Choroid plexus epithelial cell (primary cell): ENCODE measurements around the gene CLDND1.

Experiments used
- DNase-seq: peaks from one replicate; pipeline ENCODE4 v3.0.0-alpha.2; 2010; ENCODE audit warnings: low read depth
- H3K4me3 ChIP-seq: 2 replicates; pipeline ENCODE4 v1.5.1; 2011; ENCODE audit warnings: low read depth, mild to moderate bottlenecking, control low read depth, low read length, moderate library complexity
- CTCF ChIP-seq: conservative IDR thresholded peaks from 2 replicates; pipeline ENCODE4 v1.5.1; 2011; ENCODE audit warnings: low read depth, mild to moderate bottlenecking, control low read depth, inconsistent platforms, low read length, moderate library complexity

Gene CLDND1

DNA sequence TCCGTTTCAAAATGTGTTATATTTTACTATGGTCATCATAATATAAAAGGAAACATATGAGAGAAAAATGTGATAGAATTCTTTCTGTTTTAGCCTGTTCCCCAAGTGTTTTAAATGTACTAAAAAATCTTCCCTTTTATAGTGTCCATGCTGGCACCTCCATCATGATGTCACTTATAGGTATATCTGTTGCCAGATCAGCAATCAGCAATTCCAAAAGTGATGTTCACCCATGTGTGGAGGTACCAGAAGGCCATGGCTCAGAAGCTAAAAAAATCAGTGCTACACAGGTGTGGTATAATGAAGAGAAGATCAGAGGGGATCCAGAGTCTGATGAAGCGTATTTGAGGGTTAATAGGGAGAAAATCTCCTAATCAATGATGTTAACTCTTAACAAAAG lies 8.0 kb upstream of the CLDND1 start:
- no peak for TF ChIP-seq CTCF
- no peak overlapping the region for H3K4me3 ChIP-seq
- no peak for DNase-seq

- TF ChIP-seq CTCF: no peak
- H3K4me3 ChIP-seq: no peak overlapping the region
Observed at GRCh38 chr3:98529856-98530459, 7.3 kb upstream of the CLDND1 start.

DNA sequence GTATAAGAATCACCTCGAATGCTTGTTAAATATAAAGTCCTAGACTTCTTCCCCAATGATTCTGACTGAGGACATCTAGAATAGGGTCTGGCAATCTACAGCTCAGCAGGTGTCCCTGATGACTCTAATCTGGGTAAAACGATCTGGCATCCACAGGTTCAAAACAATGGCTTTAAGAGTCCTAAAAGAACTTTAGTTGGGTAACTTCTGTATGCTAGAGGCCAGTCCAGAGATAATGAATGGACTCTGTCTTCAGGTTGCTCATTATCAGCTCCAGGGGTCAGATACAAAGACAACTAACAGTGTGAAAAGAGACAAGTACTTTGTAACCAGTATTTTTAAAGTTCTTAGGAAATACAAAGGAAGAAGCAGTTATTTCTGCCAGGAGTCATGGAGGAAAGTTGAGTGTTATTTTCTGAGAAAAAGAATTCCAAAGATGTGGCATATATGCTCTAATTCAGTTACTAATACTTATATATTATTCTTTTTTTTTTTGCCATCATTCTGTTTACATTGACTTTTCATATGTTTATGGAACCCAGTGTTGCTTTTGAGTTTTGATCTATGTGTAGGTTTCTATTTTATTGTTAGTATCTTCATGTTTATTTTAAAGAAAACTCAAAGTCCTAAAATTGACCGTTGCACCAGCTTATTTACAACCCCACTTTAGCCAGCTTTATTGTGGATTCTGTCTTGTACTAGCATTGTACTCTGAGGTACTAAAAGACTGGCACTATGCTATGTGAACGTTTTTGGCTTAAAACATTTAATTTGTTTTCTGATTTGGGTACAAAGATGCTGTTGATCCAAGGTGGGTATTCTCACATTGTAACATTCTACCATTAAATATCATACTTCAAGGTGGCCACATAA lies 6.0 kb upstream of the CLDND1 start:
- H3K4me3 ChIP-seq: no peak overlapping the region
- no peak for TF ChIP-seq CTCF
- DNase-seq: no peak

More at GRCh38 chr3:98529856-98530459, 7.3 kb upstream of the CLDND1 start:
- DNase-seq: no peak

DNA sequence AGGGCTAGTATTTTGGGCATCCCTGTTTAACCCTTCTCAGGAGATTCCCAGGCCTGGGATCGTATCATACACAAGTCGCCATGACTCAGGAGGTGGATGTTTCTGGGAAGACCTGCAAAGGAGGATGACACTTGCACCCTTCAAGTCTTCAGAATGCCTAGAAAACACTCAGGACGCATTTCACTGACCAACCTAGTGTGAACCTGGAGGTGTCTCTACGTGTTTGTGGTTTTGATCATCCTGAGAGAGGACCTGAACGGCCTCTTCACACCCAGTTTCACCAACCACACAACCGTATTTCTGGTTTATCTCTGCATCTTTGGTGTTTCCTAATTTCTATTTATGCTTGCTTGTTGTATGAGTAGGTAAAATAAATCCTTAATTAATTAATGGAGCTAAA lies 2.8 kb upstream of the CLDND1 start:
- TF ChIP-seq CTCF: no peak
- no peak for DNase-seq
- H3K4me3 ChIP-seq: no peak overlapping the region

DNA sequence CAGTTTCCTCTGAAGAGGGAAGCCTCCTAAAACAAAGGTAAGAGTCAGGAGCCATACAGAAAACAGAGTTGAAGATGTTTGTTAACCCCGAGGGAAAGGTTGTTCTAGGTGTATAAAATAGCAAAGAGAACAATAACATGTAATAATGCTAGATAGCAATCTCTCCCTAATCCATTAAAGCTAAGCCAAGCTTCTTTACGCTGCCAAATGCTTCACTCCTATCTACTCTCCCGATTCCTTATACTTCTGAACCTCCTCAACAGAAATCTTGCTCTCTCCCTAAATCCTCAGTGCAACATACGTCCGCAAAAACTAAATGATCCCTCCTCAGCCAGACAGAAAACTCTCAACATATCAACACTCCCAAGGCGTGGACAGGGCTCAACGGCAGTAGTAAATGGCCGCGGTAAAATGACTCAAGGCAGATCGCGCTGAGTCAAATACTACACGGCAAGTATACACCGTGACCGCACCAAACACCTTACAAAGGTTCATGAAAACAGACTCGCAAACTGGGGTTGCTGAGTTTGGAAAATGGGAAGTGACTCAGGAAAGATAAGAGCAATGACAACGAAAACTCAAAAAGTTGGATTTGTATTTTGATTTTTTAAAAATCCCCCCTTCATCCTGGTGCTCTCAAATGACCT lies 682 bp downstream of the CLDND1 start:
- H3K4me3 ChIP-seq: peak overlapping the region; percentile 85
- peak; percentile 68 for DNase-seq
- TF ChIP-seq CTCF: no peak

DNA sequence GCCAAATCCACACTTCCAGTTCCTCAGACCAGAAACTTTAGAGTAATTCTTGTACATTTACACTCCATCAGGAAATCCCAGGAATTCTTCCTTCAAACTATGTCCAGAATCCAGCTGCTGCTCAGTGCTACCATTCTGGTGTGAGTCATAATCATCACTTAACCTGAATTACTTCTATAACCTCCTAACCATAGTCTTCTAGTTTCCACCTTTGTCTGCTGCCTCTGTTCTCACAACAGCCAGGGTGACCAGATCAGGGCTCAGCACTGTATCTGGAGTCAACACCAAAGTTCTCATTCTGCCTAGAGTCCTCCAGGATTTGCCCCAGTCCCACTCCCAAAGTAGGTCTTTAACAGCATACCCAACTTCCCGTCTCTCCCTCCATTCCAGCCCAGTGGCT lies 3.4 kb downstream of the CLDND1 start:
- no peak overlapping the region for H3K4me3 ChIP-seq
- no peak for TF ChIP-seq CTCF
- DNase-seq: peak; percentile 8
